WTC11 (cell line): ENCODE measurements around the gene TNIP2.

Experiments
- ATF2 ChIP-seq: sonication (generic); formaldehyde crosslinking; IDR thresholded peaks from 2 replicates; pipeline ENCODE4 v1.8.1; 2022; ENCODE audit warnings: low read depth, missing genetic modification reagents, borderline replicate concordance
- CBFB ChIP-seq: sonication (generic); formaldehyde crosslinking; IDR thresholded peaks from 2 replicates; pipeline ENCODE4 v1.8.1; 2022; ENCODE audit warnings: mild to moderate bottlenecking, low read depth, missing genetic modification reagents
- CTCF ChIP-seq: fragments of 200-600 bp; IDR thresholded peaks from 2 replicates; pipeline ENCODE4 v1.8.0; 2022; ENCODE audit warnings: antibody characterized with exemption
- JUN ChIP-seq: sonication (generic); formaldehyde crosslinking; IDR thresholded peaks from 2 replicates; pipeline ENCODE4 v1.8.0; 2023; ENCODE audit warnings: mild to moderate bottlenecking, missing genetic modification reagents
- MAX ChIP-seq: sonication (generic); formaldehyde crosslinking; IDR thresholded peaks from 2 replicates; pipeline ENCODE4 v1.8.0; 2022; ENCODE audit warnings: mild to moderate bottlenecking, missing genetic modification reagents
- NR3C1 ChIP-seq: sonication (generic); formaldehyde crosslinking; conservative IDR thresholded peaks from 2 replicates; pipeline ENCODE4 v1.8.1; 2023; ENCODE audit warnings: low read depth, mild to moderate bottlenecking, missing genetic modification reagents
- SMAD3 ChIP-seq: sonication (generic); formaldehyde crosslinking; IDR thresholded peaks from 2 replicates; pipeline ENCODE4 v1.8.0; 2022; ENCODE audit warnings: missing genetic modification reagents, mild to moderate bottlenecking, borderline replicate concordance
- TP53 ChIP-seq: sonication (generic); formaldehyde crosslinking; IDR thresholded peaks from 2 replicates; pipeline ENCODE4 v1.8.1; 2023; ENCODE audit warnings: mild to moderate bottlenecking, missing genetic modification reagents
- ZBTB21 ChIP-seq: sonication (generic); formaldehyde crosslinking; IDR thresholded peaks from 2 replicates; pipeline ENCODE4 v1.8.1; 2023; ENCODE audit warnings: mild to moderate bottlenecking, missing genetic modification reagents, borderline replicate concordance
- ZNF281 ChIP-seq: sonication (generic); formaldehyde crosslinking; IDR thresholded peaks from 2 replicates; pipeline ENCODE4 v1.8.0; 2023; ENCODE audit warnings: mild to moderate bottlenecking, missing genetic modification reagents

- TF ChIP-seq CTCF (no peak), NR3C1 (no peak), MAX (no peak), JUN (CRISPR knock-in tag) (no peak), SMAD3 (CRISPR knock-in tag) (no peak), ZBTB21 (CRISPR knock-in tag) (no peak), ZNF281 (CRISPR knock-in tag) (no peak), TP53 (CRISPR knock-in tag) (no peak), ATF2 (CRISPR knock-in tag) (no peak), CBFB (no peak)
Measured at GRCh38 chr4:2795300-2795892, 39.3 kb upstream of the TNIP2 start.
